OCI-LY3 (cell line): ENCODE measurements around the gene FTSJ3.

Source experiments
- EZH2phosphoT487 ChIP-seq: fragments of 200-600 bp; shearing (Covaris generic); IDR thresholded peaks from 2 replicates; pipeline ENCODE4 v1.6.1; 2018; ENCODE audit warnings: antibody characterized with exemption, mixed run types, low read depth
- TF ChIP-seq, protein P1 (sequence below): fragments of 200-600, 300-600 bp; sonication (generic); IDR thresholded peaks from 2 replicates; pipeline ENCODE4 v1.5.1; 2014; ENCODE audit warnings: antibody characterized with exemption, low read length, low read depth

DNA sequence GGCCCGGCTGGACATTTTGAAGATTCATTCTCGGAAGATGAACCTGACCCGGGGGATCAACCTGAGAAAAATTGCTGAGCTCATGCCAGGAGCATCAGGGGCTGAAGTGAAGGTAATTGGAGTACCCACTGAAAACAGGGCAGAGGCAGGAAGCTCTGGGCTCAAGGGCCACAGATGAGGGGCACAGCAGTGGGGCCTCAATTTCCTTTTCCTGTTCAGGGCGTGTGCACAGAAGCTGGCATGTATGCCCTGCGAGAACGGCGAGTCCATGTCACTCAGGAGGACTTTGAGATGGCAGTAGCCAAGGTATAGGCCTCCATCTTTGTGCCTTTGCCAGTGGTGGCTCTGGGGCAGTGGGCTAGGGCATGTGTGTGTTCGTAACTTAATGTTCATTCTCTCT is 4.0 kb upstream of the FTSJ3 start:
- TF ChIP-seq, protein P1, sequence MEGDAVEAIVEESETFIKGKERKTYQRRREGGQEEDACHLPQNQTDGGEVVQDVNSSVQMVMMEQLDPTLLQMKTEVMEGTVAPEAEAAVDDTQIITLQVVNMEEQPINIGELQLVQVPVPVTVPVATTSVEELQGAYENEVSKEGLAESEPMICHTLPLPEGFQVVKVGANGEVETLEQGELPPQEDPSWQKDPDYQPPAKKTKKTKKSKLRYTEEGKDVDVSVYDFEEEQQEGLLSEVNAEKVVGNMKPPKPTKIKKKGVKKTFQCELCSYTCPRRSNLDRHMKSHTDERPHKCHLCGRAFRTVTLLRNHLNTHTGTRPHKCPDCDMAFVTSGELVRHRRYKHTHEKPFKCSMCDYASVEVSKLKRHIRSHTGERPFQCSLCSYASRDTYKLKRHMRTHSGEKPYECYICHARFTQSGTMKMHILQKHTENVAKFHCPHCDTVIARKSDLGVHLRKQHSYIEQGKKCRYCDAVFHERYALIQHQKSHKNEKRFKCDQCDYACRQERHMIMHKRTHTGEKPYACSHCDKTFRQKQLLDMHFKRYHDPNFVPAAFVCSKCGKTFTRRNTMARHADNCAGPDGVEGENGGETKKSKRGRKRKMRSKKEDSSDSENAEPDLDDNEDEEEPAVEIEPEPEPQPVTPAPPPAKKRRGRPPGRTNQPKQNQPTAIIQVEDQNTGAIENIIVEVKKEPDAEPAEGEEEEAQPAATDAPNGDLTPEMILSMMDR, result no peak
- no peak for TF ChIP-seq EZH2phosphoT487
